Astrocyte of the cerebellum (primary cell): ENCODE results near the gene TESPA1.

Experiments used
- DNase-seq: peaks from one replicate; pipeline ENCODE4 v3.0.0-alpha.2; 2011; ENCODE audit warnings: low read depth
- H3K4me3 ChIP-seq: 2 replicates; pipeline ENCODE4 v1.5.1; 2011; ENCODE audit warnings: mild to moderate bottlenecking, low read depth, low read length, moderate library complexity
- in situ Hi-C: cut with HindIII; loops from 2 replicates; pipeline ENCODE4 v1.10.0; 2017; ENCODE audit warnings: low sequenced_read_pairs
- TF ChIP-seq, protein P1 (sequence below): IDR thresholded peaks from 2 replicates; pipeline ENCODE4 v1.5.1; 2012; ENCODE audit warnings: low read length, low read depth, moderate library complexity, mild to moderate bottlenecking; ENCODE audit errors: missing control alignments

Gene TESPA1

GRCh38 chr12:55008944-55009585 lies 24.5 kb upstream of the TESPA1 start:
- in situ Hi-C loops, result no loop called here
- H3K4me3 ChIP-seq, result no peak overlapping the region
- TF ChIP-seq, protein P1, sequence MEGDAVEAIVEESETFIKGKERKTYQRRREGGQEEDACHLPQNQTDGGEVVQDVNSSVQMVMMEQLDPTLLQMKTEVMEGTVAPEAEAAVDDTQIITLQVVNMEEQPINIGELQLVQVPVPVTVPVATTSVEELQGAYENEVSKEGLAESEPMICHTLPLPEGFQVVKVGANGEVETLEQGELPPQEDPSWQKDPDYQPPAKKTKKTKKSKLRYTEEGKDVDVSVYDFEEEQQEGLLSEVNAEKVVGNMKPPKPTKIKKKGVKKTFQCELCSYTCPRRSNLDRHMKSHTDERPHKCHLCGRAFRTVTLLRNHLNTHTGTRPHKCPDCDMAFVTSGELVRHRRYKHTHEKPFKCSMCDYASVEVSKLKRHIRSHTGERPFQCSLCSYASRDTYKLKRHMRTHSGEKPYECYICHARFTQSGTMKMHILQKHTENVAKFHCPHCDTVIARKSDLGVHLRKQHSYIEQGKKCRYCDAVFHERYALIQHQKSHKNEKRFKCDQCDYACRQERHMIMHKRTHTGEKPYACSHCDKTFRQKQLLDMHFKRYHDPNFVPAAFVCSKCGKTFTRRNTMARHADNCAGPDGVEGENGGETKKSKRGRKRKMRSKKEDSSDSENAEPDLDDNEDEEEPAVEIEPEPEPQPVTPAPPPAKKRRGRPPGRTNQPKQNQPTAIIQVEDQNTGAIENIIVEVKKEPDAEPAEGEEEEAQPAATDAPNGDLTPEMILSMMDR, result no peak
- no peak for DNase-seq

GRCh38 chr12:55002355-55002754 lies 17.8 kb upstream of the TESPA1 start:
- no peak for DNase-seq
- no peak overlapping the region for H3K4me3 ChIP-seq
- TF ChIP-seq, protein P1, result no peak
- in situ Hi-C loops, result no loop called here

DNA sequence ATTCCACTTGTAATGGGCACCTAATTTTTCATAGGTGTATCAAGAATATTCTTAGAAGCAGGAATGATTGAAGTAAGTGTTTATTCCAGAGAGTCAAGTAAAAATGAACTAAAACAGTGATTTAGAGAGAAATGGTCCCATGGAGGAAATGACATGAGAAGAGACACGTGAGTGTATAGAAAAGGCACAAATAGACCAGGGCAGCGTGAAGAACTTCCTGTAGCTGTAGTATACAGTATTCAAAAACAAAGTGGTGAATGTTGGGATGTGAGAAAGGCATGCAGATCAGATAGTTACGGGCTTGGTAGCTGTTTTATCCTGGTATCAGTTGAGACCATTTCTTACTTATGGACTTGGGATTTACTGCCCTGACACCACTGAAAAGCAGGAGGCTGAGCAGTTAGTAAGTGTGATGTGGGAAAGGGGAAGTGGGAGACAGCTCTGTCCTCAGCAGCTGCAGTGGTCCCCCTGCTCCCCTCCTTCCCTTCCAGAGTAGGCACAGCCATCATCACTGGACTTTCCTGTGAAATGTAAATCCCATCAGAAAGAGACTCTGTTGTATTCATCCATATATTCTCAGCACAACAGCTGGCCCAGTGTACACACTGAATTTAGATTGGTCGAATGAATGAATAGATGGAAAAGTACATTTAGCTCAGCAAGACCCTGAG lies 16.8 kb upstream of the TESPA1 start:
- no peak for DNase-seq
- H3K4me3 ChIP-seq, result no peak overlapping the region
- TF ChIP-seq, protein P1, result no peak
- in situ Hi-C loops, result no loop called here

DNA sequence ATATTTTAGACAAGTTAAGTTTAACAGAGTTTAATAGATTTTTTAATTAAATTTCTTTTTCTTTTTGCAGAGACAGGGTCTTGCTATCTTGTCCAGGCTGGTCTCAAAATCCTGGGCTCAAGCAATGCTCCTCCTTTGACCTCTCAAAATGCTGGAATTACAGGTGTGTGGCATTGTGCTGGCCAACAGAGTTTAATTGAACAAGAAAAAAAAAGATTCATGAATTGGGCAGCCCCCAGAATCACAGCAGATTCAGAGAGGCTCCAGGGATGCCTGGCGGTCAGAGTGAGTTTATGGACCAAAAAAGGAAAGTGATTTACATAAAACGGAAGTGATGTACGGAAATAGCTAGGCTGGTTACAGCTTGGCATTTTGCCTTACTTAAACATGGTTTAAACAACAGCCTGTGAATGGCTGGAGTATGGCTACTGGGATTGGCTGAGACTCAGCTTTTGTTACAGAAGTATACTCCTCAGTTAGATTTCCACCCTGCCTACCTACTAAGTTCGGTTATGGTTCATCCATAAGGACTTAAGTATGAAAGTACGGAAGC lies 14.5 kb upstream of the TESPA1 start:
- no peak for DNase-seq
- in situ Hi-C loops, result loop anchor here (5.0 kb wide), 1 partner anchor 78 kb away; no protein-coding TSS in a partner anchor
- TF ChIP-seq, protein P1, result no peak
- no peak overlapping the region for H3K4me3 ChIP-seq

DNA sequence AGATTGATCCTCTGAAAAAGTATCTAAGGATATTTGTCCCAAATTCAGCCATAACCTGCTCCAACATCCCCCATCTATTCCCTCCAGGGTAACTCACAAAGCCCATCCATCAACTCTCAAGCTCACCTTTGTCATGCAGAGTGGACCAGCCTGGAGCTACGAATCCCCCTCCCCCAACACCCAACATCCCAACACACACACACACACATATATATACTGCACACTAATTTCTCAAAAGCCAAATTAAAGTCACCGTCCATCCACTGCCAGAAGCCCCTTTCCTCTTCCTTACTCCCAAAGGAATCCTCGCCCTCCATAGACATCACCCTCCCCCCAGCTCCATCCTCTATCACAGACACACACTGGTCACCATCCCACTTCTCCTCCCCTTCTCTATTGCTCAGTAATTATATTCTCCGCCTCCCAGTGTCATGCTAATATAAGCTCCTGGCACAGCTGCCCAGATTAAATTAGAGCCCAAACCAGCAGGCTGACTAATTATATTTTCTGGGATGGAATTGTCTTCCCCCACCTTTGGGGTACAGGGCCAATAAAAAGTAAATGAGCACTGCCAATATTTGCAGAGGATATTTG lies 13.5 kb upstream of the TESPA1 start:
- in situ Hi-C loops, result loop anchor here (5.0 kb wide), 1 partner anchor 79 kb away; no protein-coding TSS in a partner anchor
- no peak overlapping the region for H3K4me3 ChIP-seq
- no peak for DNase-seq
- TF ChIP-seq, protein P1, result no peak

GRCh38 chr12:54996205-54996604 lies 11.6 kb upstream of the TESPA1 start:
- TF ChIP-seq, protein P1, result no peak

More at GRCh38 chr12:54996205-54996604, 11.6 kb upstream of the TESPA1 start:
- no peak for DNase-seq
- no peak overlapping the region for H3K4me3 ChIP-seq
- in situ Hi-C loops, result loop anchor here (5.0 kb wide), 1 partner anchor 81 kb away; no protein-coding TSS in a partner anchor
